Activated gamma-delta T cell (primary cell): ENCODE data around the gene CBFA2T2.
"Not testable (repeated sequence)": the region's sequence is repeated elsewhere in the genome, so short reads cannot be mapped to it uniquely, and the experiment has no call there.

Experiments used
- DNase-seq: peaks from one replicate; lab custom pipeline; 2025; lab: John Stamatoyannopoulos, UW

CBFA2T2 gene

DNA sequence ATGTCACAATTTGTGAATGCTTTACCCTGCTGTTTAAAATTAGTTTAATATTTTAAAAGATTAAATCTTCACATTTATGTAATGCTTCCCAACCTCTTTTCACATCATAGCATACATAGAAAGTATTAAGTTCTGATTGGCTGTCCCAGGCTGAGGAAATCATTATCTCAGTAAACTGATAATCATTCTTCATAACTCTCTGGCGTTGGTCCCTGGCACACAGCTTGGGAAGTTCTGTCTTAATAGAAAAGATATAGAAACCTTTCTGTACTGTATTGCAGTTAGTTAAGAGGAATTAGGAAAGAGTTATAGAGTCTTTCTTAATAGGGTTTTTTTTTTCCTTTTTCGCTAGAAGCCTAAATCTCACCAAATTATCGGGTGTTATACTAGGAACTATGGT, 85.4 kb downstream of the CBFA2T2 start:
- no peak for DNase-seq

- DNase-seq = no peak
Measured at GRCh38 chr20:33576432-33577125, 86.7 kb downstream of the CBFA2T2 start.

GRCh38 chr20:33578510-33578909, 88.6 kb downstream of the CBFA2T2 start:
- no peak for DNase-seq

GRCh38 chr20:33583143-33583542, 93.2 kb downstream of the CBFA2T2 start:
- no peak for DNase-seq

GRCh38 chr20:33584976-33585375, 95.1 kb downstream of the CBFA2T2 start:
- no peak for DNase-seq

GRCh38 chr20:33585413-33585812, 95.5 kb downstream of the CBFA2T2 start:
- DNase-seq = no peak

DNA sequence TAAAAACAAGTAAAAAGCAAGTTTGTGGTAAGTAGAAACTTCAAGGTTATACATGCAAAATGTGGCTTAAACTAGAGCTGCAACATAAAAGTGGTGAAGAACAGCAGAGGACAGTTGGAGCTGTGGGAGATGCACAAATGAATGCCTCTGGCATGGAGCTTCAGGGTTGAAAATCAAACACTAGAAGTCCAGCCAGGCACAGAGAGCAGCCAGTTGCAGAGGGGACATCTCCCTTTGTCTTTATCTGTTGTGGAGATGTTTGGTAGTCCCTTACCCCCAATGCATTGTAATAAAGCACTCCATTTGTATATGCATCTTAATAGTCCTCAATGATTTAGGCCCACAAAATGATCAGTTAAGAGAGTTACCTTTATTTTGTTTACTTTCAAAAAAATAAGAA, 99.2 kb downstream of the CBFA2T2 start:
- DNase-seq = no peak

- DNase-seq = not testable (repeated sequence)
Measured at GRCh38 chr20:33591901-33592300, 102.0 kb downstream of the CBFA2T2 start.

DNA sequence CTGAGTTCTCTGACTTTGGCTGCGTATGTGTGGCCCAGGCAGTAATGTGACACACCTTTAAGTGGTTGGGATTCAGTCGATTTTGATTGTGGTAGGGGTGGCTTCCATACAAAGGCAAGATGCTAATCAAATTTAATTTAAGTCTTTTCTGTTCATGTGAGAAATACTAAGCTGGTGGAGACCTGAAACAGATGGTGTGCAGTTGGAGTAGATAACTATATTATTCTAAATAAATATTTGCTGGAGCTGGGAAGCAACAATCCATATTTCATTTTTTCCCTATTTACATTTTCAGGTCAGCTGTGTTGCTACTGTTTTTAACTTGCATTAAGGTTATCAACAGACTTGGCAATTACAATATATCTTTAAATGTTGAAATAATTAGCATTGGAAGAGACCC, 104.8 kb downstream of the CBFA2T2 start:
- no peak for DNase-seq

GRCh38 chr20:33600414-33600813, 110.5 kb downstream of the CBFA2T2 start:
- no peak for DNase-seq

- DNase-seq = no peak
Measured at GRCh38 chr20:33600981-33601380, 111.1 kb downstream of the CBFA2T2 start.

- DNase-seq = no peak
Measured at GRCh38 chr20:33601861-33602260, 112.0 kb downstream of the CBFA2T2 start.

- no peak for DNase-seq
Measured at GRCh38 chr20:33602826-33603590, 113.1 kb downstream of the CBFA2T2 start.

DNA sequence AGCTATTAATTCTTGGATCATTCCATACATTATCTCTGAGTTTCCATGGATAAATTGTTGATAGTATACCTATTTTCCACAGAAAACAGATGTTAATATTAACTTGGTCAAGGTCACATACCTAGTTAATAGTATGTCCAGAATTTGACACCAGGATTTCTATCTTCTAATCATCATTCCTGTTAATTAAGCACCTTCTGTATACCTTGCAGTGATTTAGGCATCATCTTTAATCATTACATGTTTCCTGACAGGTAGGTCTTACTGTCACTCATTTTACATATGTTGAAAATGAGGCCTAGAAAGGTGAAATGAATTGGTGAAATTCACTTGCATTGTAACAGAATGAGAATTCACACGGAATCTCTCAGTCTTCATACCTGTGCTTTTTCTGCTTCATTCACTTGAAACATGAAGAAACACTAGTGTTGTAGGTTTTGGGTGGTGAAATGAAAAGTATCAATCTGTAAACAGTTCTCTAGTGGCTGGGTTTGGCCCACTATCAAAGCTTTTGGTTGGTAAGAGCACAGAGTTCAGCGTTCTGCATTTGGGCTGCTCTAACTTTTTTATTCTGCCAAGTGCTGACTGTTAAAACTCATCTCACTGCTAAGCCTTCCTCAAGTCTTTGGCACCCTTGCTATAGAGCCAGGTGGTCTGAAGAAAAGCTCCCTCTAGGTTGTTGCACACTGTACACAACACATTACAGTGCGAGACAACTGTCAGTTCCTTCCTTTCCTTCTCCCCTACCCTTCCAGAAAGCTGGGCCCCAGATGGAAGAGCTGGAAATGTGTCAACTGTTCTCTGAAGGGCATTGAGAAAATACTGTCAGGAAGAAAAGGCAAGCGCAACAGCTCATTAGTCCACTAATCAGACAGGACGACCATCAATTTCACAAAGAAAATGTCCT, 114.4 kb downstream of the CBFA2T2 start:
- DNase-seq = no peak

GRCh38 chr20:33604991-33605370, 115.1 kb downstream of the CBFA2T2 start:
- DNase-seq = no peak

DNA sequence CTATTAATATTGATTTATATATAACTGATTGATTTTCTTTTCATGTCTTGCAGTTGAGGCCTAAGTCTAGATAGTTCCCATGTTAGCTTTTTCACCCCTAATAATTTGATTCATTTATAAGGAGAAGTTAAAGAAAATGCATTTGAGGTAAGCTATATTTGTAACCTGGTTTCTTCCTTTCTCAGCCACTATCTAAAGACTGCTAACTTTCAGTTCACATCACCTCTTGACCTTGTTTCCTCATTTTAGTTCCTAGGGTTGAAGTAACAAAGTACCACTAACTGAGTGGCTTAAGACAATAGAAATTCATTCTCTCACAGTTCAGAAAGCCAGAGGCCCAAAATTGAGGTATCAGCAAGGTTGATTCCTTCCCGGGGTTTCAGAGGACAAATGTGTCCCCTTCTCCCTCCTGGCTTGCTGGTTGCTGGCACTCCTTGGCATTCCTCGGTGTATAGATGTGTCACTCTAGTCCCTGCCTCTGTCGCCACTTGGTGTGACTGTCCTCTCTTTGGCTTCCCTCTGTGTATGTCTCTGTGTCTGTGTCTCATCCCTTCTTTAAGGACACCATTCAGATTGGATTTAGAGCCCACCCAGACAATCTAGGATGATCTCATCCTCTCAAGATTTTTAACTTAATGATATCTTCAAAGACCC, 116.3 kb downstream of the CBFA2T2 start:
- DNase-seq = no peak

DNA sequence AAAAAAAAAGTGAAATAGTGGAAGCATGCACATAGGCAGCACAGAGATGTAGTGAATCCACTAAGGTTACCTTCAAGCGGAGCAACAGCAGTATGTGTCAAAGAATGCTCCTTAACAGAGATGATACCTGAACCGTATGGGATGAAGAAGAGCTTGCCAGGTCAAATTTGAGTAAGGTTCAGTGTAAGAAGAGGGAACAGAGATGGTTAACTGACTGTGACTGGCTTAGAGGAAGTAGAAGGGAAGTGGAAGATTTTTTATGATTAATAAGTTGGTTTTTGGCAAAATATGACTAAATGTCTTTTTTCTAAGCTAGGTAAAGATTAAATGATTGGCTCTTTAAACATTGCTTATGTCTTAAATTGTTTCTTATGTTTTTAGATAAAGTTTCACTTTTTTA, 119.6 kb downstream of the CBFA2T2 start:
- no peak for DNase-seq

GRCh38 chr20:33611106-33611505, 121.2 kb downstream of the CBFA2T2 start:
- DNase-seq = no peak

GRCh38 chr20:33612001-33612400, 122.1 kb downstream of the CBFA2T2 start:
- no peak for DNase-seq

DNA sequence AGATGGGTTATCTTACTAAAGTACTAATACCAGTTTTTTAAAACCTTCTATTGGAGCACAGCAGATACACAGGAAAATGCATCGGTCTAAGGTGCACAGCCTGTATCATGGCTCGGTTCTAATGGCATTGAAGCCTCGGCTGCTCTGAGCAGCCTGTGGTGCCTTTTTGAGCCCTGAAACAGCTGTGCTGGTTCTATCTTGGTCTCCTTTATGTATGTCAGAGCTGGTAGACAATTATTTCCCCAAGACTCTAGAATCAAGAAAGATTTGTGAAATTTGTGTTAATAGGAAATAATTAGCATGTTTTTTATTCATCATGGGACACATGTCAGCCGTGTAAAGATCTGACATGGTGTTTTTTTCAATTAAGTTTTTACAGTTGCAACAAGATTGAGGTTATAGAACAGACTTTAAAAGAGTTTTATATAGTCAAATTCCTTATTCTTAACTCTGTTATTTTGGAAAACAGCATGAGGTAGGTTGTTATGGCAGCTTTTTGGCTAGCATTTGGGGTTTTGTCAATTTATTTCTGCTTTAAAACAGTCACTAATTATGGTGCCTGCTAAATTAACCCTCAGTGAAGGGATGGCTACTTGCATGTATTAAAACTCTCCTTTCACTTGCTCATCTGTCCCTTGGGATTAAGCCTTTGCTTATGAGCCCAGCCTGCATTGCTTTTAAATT, 132.0 kb downstream of the CBFA2T2 start:
- DNase-seq = no peak

- DNase-seq = no peak
Measured at GRCh38 chr20:33622705-33623365, 132.9 kb downstream of the CBFA2T2 start.
